ENCODE results near the gene FAM228B. TPM values are rescaled to one million over a fixed set of nuclear protein-coding genes. Genes with fewer than 3 reads are reported as not detected.
"Not testable (repeated sequence)": the region's sequence is repeated elsewhere in the genome, so short reads cannot be mapped to it uniquely, and the experiment has no call there.

The FAM228B gene
- total RNA-seq, 2 experiments from 2014 or later, result 7.9 to 8.7 TPM

DNA sequence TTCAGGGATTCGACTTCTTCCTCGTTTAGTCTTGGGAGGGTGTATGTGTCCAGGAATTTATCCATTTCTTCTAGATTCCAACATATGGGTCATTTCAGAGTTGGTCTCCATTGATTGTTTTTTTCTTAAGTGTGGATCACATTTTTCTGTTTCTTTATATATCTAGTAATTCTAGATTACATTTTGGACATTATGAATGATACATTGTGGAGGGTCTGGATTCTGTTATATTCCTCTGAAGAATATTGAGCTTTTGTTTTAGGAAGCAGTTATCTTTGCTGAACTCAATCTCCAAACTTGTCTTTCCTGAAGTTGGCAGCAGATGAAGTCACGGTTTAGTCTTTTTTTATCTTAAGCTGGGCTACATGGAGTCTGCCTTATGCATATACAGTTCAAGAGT is 9.3 kb downstream of the FAM228B start:
- DNase-seq, result no peak
- Mint-ChIP-seq H3K27me3 (no peaks in the 10 kb centered on the region), H3K27ac (no peak overlapping the region), H3K4me1 (peaks cover 9% of the 10 kb centered on the region), H3K36me3 (ENCODE audit: low read depth) (peaks cover 5% of the 10 kb centered on the region), H3K4me3 (no peak overlapping the region), H3K9me3 (peaks cover 6% of the 10 kb centered on the region)
- POLR2A ChIA-PET, result no interaction called here
- CTCF ChIA-PET, result no interaction called here

GRCh38 chr2:24140305-24140704 is 17.0 kb downstream of the FAM228B start:
- H3K4me3 Mint-ChIP-seq; H3K27me3 Mint-ChIP-seq; DNase-seq; CTCF ChIA-PET; H3K27ac Mint-ChIP-seq; H3K36me3 Mint-ChIP-seq (ENCODE audit: low read depth); H3K4me1 Mint-ChIP-seq; POLR2A ChIA-PET; H3K9me3 Mint-ChIP-seq: not testable (repeated sequence)

GRCh38 chr2:24147364-24147763 is 24.1 kb downstream of the FAM228B start:
- ChIA-PET POLR2A (no interaction called here), CTCF (no interaction called here)
- no peak overlapping the region for H3K4me3 Mint-ChIP-seq

GRCh38 chr2:24152413-24153197 is 29.3 kb downstream of the FAM228B start:
- Mint-ChIP-seq H3K4me3 (no peak overlapping the region), H3K36me3 (ENCODE audit: low read depth) (peaks cover 7% of the 10 kb centered on the region), H3K27ac (no peak overlapping the region), H3K9me3 (peaks cover 9% of the 10 kb centered on the region), H3K4me1 (no peaks in the 10 kb centered on the region), H3K27me3 (no peaks in the 10 kb centered on the region)
- ChIA-PET POLR2A (no interaction called here), CTCF (interaction anchor here (0.7 kb wide), 1 partner anchor 24 kb away, joined by 4 read pairs; no protein-coding TSS in a partner anchor)
- DNase-seq, result no peak

More at GRCh38 chr2:24147364-24147763, 24.1 kb downstream of the FAM228B start:
- DNase-seq, result no peak
- Mint-ChIP-seq H3K27ac (no peak overlapping the region), H3K27me3 (no peaks in the 10 kb centered on the region), H3K4me1 (no peaks in the 10 kb centered on the region), H3K36me3 (ENCODE audit: low read depth) (peaks cover 15% of the 10 kb centered on the region), H3K9me3 (peaks cover 24% of the 10 kb centered on the region)

DNA sequence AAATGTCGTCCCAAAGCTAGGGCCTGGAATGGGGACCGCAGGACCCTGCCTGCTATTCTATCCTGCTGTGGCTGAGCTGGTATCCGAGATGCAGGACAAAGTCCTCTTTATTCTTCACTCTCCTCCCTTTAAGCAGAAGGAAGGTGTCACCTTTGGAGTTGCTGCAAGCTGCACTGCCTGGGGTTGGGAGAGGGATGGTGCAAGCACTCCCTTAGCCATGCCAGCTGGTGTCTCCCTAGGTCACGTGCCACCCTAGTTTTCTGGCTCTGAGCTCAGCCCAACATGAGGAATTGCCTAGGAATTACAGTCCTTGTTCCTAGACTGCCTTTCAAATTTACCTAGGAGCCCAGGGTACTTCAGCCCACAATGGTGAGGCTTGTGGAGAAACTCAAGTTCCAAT is 30.2 kb downstream of the FAM228B start:
- CTCF ChIA-PET, result interaction anchor here (0.7 kb wide), 1 partner anchor 24 kb away, joined by 4 read pairs; no protein-coding TSS in a partner anchor
- Mint-ChIP-seq H3K4me3 (no peak overlapping the region), H3K36me3 (ENCODE audit: low read depth) (peaks cover 2% of the 10 kb centered on the region), H3K27ac (no peak overlapping the region), H3K27me3 (no peaks in the 10 kb centered on the region), H3K4me1 (no peaks in the 10 kb centered on the region), H3K9me3 (peaks cover 3% of the 10 kb centered on the region)
- POLR2A ChIA-PET, result no interaction called here
- no peak for DNase-seq

DNA sequence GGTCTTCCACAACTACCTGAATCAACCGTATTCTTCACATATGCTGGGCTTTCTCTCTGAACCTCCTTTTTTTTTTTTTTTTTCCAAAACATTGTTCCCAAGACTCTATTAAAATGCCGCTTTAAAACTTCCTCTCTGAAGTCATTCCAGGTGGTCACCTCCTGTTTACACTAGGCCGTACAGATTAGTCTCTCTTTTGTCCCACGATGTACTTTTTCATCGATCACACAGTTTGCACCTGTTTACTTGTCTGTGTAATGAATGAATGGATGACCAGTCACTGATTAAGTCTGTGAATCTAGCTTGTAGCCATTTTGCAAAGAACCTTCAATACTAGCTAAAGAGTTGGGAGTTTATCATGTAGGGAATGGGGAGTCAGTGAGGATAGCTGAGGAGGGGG is 34.9 kb downstream of the FAM228B start:
- no peak for DNase-seq
- Mint-ChIP-seq H3K4me1 (no peaks in the 10 kb centered on the region), H3K27me3 (peaks cover 2% of the 10 kb centered on the region), H3K4me3 (no peak overlapping the region), H3K9me3 (no peaks in the 10 kb centered on the region), H3K27ac (no peak overlapping the region), H3K36me3 (ENCODE audit: low read depth) (no peaks in the 10 kb centered on the region)
- ChIA-PET POLR2A (no interaction called here), CTCF (interaction anchor here (1.0 kb wide), 1 partner anchor 333 kb away, joined by 3 read pairs; no protein-coding TSS in a partner anchor)

GRCh38 chr2:24159708-24160107 is 36.4 kb downstream of the FAM228B start:
- POLR2A ChIA-PET, result no interaction called here
- no peak for DNase-seq
- CTCF ChIA-PET, result no interaction called here
- Mint-ChIP-seq H3K9me3 (no peaks in the 10 kb centered on the region), H3K36me3 (ENCODE audit: low read depth) (no peaks in the 10 kb centered on the region), H3K27me3 (peaks cover 2% of the 10 kb centered on the region), H3K27ac (no peak overlapping the region), H3K4me1 (no peaks in the 10 kb centered on the region), H3K4me3 (no peak overlapping the region)

GRCh38 chr2:24160761-24161160 is 37.5 kb downstream of the FAM228B start:
- Mint-ChIP-seq H3K4me1 (no peaks in the 10 kb centered on the region), H3K4me3 (no peak overlapping the region), H3K27me3 (peaks cover 2% of the 10 kb centered on the region), H3K36me3 (ENCODE audit: low read depth) (no peaks in the 10 kb centered on the region), H3K27ac (no peak overlapping the region), H3K9me3 (no peaks in the 10 kb centered on the region)
- POLR2A ChIA-PET, result no interaction called here
- CTCF ChIA-PET, result interaction anchor here (1.2 kb wide), 1 partner anchor 33 kb away, joined by 3 read pairs; no protein-coding TSS in a partner anchor
- DNase-seq, result no peak

- H3K4me1 Mint-ChIP-seq, result no peaks in the 10 kb centered on the region
- H3K36me3 Mint-ChIP-seq (ENCODE audit: low read depth), result no peaks in the 10 kb centered on the region
- POLR2A ChIA-PET, result no interaction called here
- CTCF ChIA-PET, result no interaction called here
- H3K4me3 Mint-ChIP-seq, result no peak overlapping the region
- no peak for DNase-seq
- no peaks in the 10 kb centered on the region for H3K9me3 Mint-ChIP-seq
- H3K27me3 Mint-ChIP-seq, result peaks cover 4% of the 10 kb centered on the region
- no peak overlapping the region for H3K27ac Mint-ChIP-seq
Observed at GRCh38 chr2:24162494-24162893, 39.2 kb downstream of the FAM228B start.

DNA sequence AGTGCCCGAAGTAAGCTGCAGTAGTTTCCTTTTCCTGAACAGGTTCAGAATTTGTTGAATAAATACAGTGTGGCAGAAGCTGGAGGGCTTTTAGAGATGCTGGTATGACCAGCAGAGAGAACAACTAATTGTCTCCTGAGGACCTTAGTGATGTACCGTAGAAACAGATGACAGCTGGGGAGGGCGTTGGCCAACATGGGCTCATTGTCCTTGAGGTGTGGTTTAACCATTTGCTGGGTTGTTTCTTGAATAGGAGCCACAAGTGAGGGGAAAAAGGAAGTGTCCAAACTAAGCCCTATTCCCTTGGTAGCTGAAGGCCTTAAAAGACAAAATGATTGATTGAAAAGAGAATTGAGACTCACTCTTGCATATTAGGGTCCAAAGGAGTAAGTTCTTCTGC is 39.9 kb downstream of the FAM228B start:
- POLR2A ChIA-PET, result no interaction called here
- H3K36me3 Mint-ChIP-seq (ENCODE audit: low read depth), result no peaks in the 10 kb centered on the region
- H3K4me3 Mint-ChIP-seq, result no peak overlapping the region
- no peaks in the 10 kb centered on the region for H3K9me3 Mint-ChIP-seq
- no peak overlapping the region for H3K27ac Mint-ChIP-seq
- DNase-seq, result no peak
- CTCF ChIA-PET, result no interaction called here
- no peaks in the 10 kb centered on the region for H3K4me1 Mint-ChIP-seq
- H3K27me3 Mint-ChIP-seq, result peaks cover 4% of the 10 kb centered on the region

GRCh38 chr2:24163601-24164000 is 40.3 kb downstream of the FAM228B start:
- DNase-seq, result no peak
- ChIA-PET CTCF (no interaction called here), POLR2A (no interaction called here)
- Mint-ChIP-seq H3K27me3 (peaks cover 4% of the 10 kb centered on the region), H3K27ac (no peak overlapping the region), H3K4me3 (no peak overlapping the region), H3K9me3 (no peaks in the 10 kb centered on the region), H3K36me3 (ENCODE audit: low read depth) (no peaks in the 10 kb centered on the region), H3K4me1 (no peaks in the 10 kb centered on the region)

DNA sequence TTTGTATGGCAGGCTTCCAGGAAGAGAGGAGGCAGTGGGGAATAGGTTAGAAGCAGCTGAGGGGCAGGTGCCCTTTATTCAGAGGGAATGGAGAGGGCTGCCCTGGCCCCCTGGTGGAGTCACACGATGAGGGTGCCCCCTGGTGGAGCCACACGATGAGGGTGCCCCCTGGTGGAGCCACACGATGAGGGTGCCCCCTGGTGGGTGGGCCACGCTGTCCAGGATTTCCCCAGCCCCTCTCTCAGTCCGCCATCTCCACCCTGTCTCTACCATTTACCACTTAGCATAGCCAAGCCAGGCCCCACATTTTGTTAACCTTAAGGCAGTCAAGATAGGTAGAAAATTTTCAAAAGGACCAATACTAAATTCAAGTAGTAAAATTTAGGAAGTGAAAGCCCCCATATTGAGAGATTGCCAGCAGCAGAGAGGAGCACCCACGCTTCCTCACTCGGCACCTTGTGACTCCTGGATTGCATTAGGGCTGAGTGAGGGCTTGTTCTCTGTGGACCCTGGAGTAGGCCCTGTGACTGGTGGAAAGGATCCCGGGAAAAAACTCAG is 41.2 kb downstream of the FAM228B start:
- Mint-ChIP-seq H3K27ac (no peak overlapping the region), H3K4me3 (no peak overlapping the region), H3K36me3 (ENCODE audit: low read depth) (no peaks in the 10 kb centered on the region), H3K27me3 (peaks cover 4% of the 10 kb centered on the region), H3K9me3 (no peaks in the 10 kb centered on the region), H3K4me1 (no peaks in the 10 kb centered on the region)
- CTCF ChIA-PET, result no interaction called here
- peak; percentile 61 for DNase-seq
- POLR2A ChIA-PET, result no interaction called here

DNA sequence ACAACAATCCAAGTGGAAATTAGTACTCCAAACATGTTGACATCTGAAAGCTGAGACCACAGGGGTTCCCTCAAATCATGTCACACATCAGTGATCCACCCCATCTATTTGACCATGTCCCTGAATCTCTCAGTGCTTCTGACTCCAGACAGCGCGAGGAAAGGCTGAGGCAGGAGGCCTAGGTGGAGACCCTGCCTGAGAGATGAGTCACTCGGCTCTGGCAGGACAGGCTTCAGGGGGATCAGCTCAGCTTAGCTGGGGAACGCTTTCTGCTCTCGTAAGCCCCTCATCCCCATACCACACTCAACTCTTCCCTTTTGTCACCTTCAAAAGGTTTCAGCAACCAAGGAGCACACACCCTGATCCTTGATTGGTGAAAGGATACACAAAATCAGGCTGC is 45.8 kb downstream of the FAM228B start:
- Mint-ChIP-seq H3K36me3 (ENCODE audit: low read depth) (peaks cover 2% of the 10 kb centered on the region), H3K4me1 (peaks cover 3% of the 10 kb centered on the region), H3K27me3 (peaks cover 11% of the 10 kb centered on the region), H3K27ac (no peak overlapping the region), H3K4me3 (no peak overlapping the region), H3K9me3 (peaks cover 2% of the 10 kb centered on the region)
- DNase-seq, result no peak
- CTCF ChIA-PET, result interaction anchor here (1.5 kb wide), 1 partner anchor 15 kb away, joined by 3 read pairs; no protein-coding TSS in a partner anchor
- POLR2A ChIA-PET, result no interaction called here

Data from activated CD4-positive, alpha-beta T cell treated with anti-CD3 and anti-CD28 coated beads, Interleukin-2, amount 10 ng/mL, durations not matched to agents 7 days and 5 days (primary cell).